OCI-LY3 (cell line): ENCODE data around the gene CREB5.

Experiments used
- H2AFZ ChIP-seq: fragments of 200-600, 300-600 bp; shearing (Covaris generic); 2 replicates; pipeline ENCODE4 v1.6.0; 2014; ENCODE audit warnings: antibody characterized with exemption, low read depth, low read length
- H3K27ac ChIP-seq: fragments of 200-600, 300-600 bp; sonication (generic); 2 replicates; pipeline ENCODE4 v1.5.1; 2014; ENCODE audit warnings: mild to moderate bottlenecking, low read length, moderate library complexity, mixed read lengths
- H3K27me3 ChIP-seq: fragments of 200-600, 300-600 bp; sonication (generic); 2 replicates; pipeline ENCODE4 v1.6.1; 2014; ENCODE audit warnings: low read depth, low read length, mixed read lengths
- H3K36me3 ChIP-seq: fragments of 200-600, 300-600 bp; sonication (generic); replicated peaks from 2 replicates; pipeline ENCODE3; 2014; ENCODE audit warnings: low read depth, low read length, mixed read lengths
- H3K4me1 ChIP-seq: fragments of 300-600, 200-600 bp; sonication (generic); 2 replicates; pipeline ENCODE4 v1.6.1; 2014; ENCODE audit warnings: low read length, mixed read lengths
- H3K4me2 ChIP-seq: fragments of 200-600, 300-600 bp; sonication (generic); 2 replicates; pipeline ENCODE4 v1.6.1; 2014; ENCODE audit warnings: low read length, mixed read lengths
- H3K4me3 ChIP-seq: fragments of 300-600, 200-600 bp; sonication (generic); 2 replicates; pipeline ENCODE4 v1.5.1; 2014; ENCODE audit warnings: antibody characterized with exemption, mild to moderate bottlenecking, low read length, moderate library complexity
- H3K79me2 ChIP-seq: fragments of 300-600, 200-600 bp; shearing (Covaris generic); 2 replicates; pipeline ENCODE4 v1.6.1; 2014; ENCODE audit warnings: mild to moderate bottlenecking, low read length, mixed read lengths
- H3K9ac ChIP-seq: fragments of 300-600, 200-600 bp; shearing (Covaris generic); 2 replicates; pipeline ENCODE4 v1.6.0; 2014; ENCODE audit warnings: mild to moderate bottlenecking, low read length, moderate library complexity
- H3K9me3 ChIP-seq: fragments of 200-600, 300-600 bp; shearing (Covaris generic); 2 replicates; pipeline ENCODE4 v1.6.1; 2014; ENCODE audit warnings: low read length, mixed read lengths; ENCODE audit not compliant: insufficient read depth
- H4K20me1 ChIP-seq: fragments of 200-600, 300-600 bp; sonication (generic); 2 replicates; pipeline ENCODE4 v1.6.1; 2016; ENCODE audit warnings: low read length, mixed read lengths; ENCODE audit not compliant: insufficient read depth
- EZH2phosphoT487 ChIP-seq: fragments of 200-600 bp; shearing (Covaris generic); IDR thresholded peaks from 2 replicates; pipeline ENCODE4 v1.6.1; 2018; ENCODE audit warnings: antibody characterized with exemption, mixed run types, low read depth
- TF ChIP-seq, protein P1 (sequence below): fragments of 200-600, 300-600 bp; sonication (generic); IDR thresholded peaks from 2 replicates; pipeline ENCODE4 v1.5.1; 2014; ENCODE audit warnings: antibody characterized with exemption, low read length, low read depth

CREB5 gene

DNA sequence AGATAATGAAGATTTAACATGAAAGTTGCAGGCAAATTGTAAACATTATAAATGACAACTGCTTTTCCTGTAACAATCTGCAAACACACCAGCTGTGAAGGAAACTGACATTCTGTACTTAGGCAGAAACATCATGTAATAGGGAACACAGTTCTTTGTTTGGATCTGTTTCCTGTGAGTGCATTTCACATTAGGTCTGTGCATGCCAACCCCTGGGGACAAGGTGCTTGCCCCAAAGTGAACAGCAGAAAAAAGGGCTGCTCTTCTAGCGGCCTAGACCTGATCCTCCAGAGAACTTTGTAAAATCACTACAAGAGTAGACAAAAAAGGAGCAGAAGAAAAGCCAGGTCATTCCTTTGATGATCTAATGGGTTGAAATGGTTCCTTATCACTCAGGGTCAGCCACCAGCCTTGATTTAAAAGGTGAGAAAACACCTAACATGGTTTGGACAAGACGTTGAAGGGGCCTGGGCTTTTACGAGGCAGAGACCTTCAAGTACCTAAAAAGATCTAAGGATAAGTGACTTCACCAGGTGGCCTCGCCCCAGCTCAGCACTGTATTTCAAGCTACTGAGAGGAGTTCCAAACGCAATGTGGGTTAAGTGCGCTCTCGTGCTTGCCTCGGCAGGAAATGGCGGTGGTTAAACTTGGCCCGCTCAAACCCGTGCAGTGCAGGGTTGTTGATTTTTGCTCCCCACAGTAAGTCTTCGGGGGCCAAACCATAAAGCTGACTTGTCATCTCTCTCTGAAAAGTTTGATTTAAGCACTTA is 249.7 kb downstream of the CREB5 start:
- Histone ChIP-seq H3K36me3 (no peaks in the 10 kb centered on the region), H2AFZ (no peak overlapping the region), H3K9me3 (peaks cover 4% of the 10 kb centered on the region; the same call in 1 of the 2 replicates), H4K20me1 (no peaks in the 10 kb centered on the region), H3K9ac (no peak overlapping the region), H3K27ac (no peak overlapping the region), H3K4me3 (no peak overlapping the region), H3K4me1 (no peaks in the 10 kb centered on the region), H3K4me2 (no peak overlapping the region), H3K27me3 (peaks cover 19% of the 10 kb centered on the region), H3K79me2 (no peaks in the 10 kb centered on the region)
- TF ChIP-seq, protein P1, sequence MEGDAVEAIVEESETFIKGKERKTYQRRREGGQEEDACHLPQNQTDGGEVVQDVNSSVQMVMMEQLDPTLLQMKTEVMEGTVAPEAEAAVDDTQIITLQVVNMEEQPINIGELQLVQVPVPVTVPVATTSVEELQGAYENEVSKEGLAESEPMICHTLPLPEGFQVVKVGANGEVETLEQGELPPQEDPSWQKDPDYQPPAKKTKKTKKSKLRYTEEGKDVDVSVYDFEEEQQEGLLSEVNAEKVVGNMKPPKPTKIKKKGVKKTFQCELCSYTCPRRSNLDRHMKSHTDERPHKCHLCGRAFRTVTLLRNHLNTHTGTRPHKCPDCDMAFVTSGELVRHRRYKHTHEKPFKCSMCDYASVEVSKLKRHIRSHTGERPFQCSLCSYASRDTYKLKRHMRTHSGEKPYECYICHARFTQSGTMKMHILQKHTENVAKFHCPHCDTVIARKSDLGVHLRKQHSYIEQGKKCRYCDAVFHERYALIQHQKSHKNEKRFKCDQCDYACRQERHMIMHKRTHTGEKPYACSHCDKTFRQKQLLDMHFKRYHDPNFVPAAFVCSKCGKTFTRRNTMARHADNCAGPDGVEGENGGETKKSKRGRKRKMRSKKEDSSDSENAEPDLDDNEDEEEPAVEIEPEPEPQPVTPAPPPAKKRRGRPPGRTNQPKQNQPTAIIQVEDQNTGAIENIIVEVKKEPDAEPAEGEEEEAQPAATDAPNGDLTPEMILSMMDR = no peak
- TF ChIP-seq EZH2phosphoT487 = no peak

DNA sequence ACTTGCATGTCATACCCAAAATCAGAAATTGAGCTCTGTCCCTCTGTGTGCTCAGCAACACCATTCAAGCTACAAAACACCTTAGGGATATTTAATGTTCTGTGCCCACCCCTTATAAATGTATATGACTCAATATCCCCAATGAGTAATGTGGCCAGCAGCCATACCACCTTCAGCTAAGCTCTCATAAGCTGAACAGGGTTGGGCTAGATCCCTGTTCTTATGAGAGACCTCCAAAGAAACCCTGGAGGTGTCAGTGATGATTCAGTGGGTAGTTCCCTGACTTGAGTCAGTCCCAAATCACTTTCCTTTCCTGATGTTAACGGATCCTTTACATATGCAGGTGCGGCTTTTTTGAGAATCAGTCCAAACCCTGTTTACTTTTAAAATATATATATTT is 253.8 kb downstream of the CREB5 start:
- Histone ChIP-seq H3K4me3 (no peak overlapping the region), H3K79me2 (no peaks in the 10 kb centered on the region), H3K27ac (no peak overlapping the region), H3K27me3 (peaks cover 19% of the 10 kb centered on the region), H3K4me1 (no peaks in the 10 kb centered on the region), H3K36me3 (no peaks in the 10 kb centered on the region), H2AFZ (no peak overlapping the region), H3K9me3 (no peaks in the 10 kb centered on the region), H4K20me1 (no peaks in the 10 kb centered on the region), H3K9ac (no peak overlapping the region), H3K4me2 (no peak overlapping the region)
- TF ChIP-seq, protein P1 = no peak
- TF ChIP-seq EZH2phosphoT487 = no peak

DNA sequence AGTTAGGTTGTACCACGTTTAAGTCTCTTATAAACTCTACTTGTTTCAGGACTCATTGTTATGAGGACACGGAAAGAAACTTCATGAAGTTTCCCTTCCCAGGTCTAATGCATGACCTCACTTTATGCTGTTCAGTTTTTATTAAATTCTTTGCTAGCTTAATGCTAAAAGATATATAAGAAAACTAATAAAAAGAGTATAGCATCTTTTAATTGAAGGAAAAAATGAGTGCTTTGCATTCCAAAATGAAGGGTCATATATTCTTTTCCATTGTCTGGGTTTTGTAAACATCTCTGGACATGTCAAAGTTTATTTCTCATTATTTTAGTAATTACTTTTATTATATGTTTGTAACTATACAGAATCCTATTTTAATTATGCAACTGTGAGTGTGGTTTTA is 255.8 kb downstream of the CREB5 start:
- TF ChIP-seq EZH2phosphoT487 = no peak
- TF ChIP-seq, protein P1 = no peak
- no peak overlapping the region for H3K4me3 ChIP-seq
- no peak overlapping the region for H2AFZ ChIP-seq
- H3K4me2 ChIP-seq = no peak overlapping the region
- H3K9ac ChIP-seq = no peak overlapping the region
- no peak overlapping the region for H3K27ac ChIP-seq
- H3K36me3 ChIP-seq = no peaks in the 10 kb centered on the region
- no peaks in the 10 kb centered on the region for H3K4me1 ChIP-seq
- no peaks in the 10 kb centered on the region for H3K79me2 ChIP-seq
- H3K9me3 ChIP-seq = no peaks in the 10 kb centered on the region
- peaks cover 19% of the 10 kb centered on the region for H3K27me3 ChIP-seq
- H4K20me1 ChIP-seq = no peaks in the 10 kb centered on the region

DNA sequence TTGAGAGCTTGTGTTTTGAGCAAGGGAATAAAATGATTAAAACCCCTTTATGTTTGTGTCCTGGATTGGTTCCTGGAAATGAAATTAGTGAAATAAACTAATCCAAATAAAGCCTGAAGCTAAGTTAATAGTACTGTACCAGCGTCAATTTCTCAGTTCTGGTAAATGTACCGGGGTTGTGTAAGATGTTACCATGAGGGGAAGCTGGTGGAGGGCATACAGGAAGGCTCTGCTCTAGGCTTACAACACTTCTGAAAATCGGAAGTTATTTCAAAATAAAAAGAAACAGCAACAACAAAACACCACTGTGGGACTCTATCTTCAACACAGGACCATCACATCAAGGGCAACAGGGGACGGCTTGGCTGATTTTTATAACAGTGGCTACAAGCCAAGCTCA is 257.0 kb downstream of the CREB5 start:
- H3K27ac ChIP-seq = no peak overlapping the region
- TF ChIP-seq, protein P1 = no peak
- TF ChIP-seq EZH2phosphoT487 = no peak
- H3K4me1 ChIP-seq = no peaks in the 10 kb centered on the region
- H3K79me2 ChIP-seq = no peaks in the 10 kb centered on the region
- H4K20me1 ChIP-seq = no peaks in the 10 kb centered on the region
- H2AFZ ChIP-seq = no peak overlapping the region
- H3K36me3 ChIP-seq = no peaks in the 10 kb centered on the region
- no peak overlapping the region for H3K4me2 ChIP-seq
- H3K9me3 ChIP-seq = no peaks in the 10 kb centered on the region
- H3K4me3 ChIP-seq = no peak overlapping the region
- H3K9ac ChIP-seq = no peak overlapping the region
- H3K27me3 ChIP-seq = peaks cover 10% of the 10 kb centered on the region
